Heart right ventricle (tissue), 16 donors: ENCODE measurements around the gene SPRYD4. TPM values are rescaled to one million over a fixed set of nuclear protein-coding genes. Genes with fewer than 3 reads are reported as not detected.

Experiments
- ATAC-seq, 8 donors: fragments of 200-7000 bp; cut with Tn5 transposase; one replicate each; pipeline ENCODE4 v1.9.1; 2020; ENCODE audit warnings: mild to moderate bottlenecking in 8 of 8, moderate library complexity in 8 of 8, moderate number of reproducible peaks in 1 of 8
- DNase-seq, 2 donors: peaks; one replicate each; pipeline ENCODE4 v3.0.0-alpha.2; 2020
- H3K27ac ChIP-seq, 10 donors: fragments of 200-600 bp; sonication (generic) in 2 of 10; one replicate each; pipeline versions ENCODE4 v1.5.0 to v1.8.0; 2020 to 2022; ENCODE audit warnings: mild to moderate bottlenecking in 3 of 10
- H3K27me3 ChIP-seq, 7 donors: fragments of 200-600 bp; one replicate each; pipeline ENCODE4 v1.8.0; 2021 to 2022; ENCODE audit warnings: mild to moderate bottlenecking in 2 of 7
- H3K36me3 ChIP-seq, 9 donors: fragments of 200-600 bp; sonication (generic) in 1 of 9; one replicate each; pipeline versions ENCODE4 v1.5.0 to v1.8.0; 2020 to 2022; ENCODE audit warnings: mild to moderate bottlenecking in 2 of 9
- H3K4me1 ChIP-seq, 9 donors: fragments of 200-600 bp; sonication (generic) in 1 of 9; one replicate each; pipeline versions ENCODE4 v1.5.0 to v1.8.0; 2020 to 2022; ENCODE audit warnings: mild to moderate bottlenecking in 4 of 9
- H3K4me3 ChIP-seq, 10 donors: fragments of 200-600 bp; sonication (generic) in 2 of 10; one replicate each; pipeline versions ENCODE4 v1.5.0 to v1.8.0; 2020 to 2022; ENCODE audit warnings: mild to moderate bottlenecking in 7 of 10, moderate library complexity in 2 of 10
- H3K9me3 ChIP-seq, 11 donors: fragments of 200-600 bp in 10 of 11; sonication (generic) in 2 of 11; one replicate each; pipeline versions ENCODE4 v1.5.0 to v1.8.0; 2013 to 2022; ENCODE audit warnings: mild to moderate bottlenecking in 2 of 11, control low read depth in 1 of 11, moderate library complexity in 1 of 11
- CTCF ChIP-seq, 9 donors: fragments of 200-600 bp; sonication (generic) in 2 of 9; IDR thresholded peaks; one replicate each; pipeline versions ENCODE4 v1.5.0 to v1.8.0; 2021 to 2022; ENCODE audit warnings: antibody characterized with exemption in 9 of 9, mild to moderate bottlenecking in 5 of 9, moderate library complexity in 1 of 9
- WGBS, 2 donors: extraction: QIAGEN DNeasy Blood & Tissue Kit; methylation state at CpG; one replicate each; pipeline ENCODE4 v1.1.7; 2013; ENCODE audit warnings: inconsistent platforms in 1 of 2; 5-methylcytosine and 5-hydroxymethylcytosine counted together
- intact Hi-C, 10 donors: fragments of 100-400 bp; cut with DNase I; formaldehyde crosslinking; loops; one replicate each; pipeline versions ENCODE4 v1.11.1 to v1.14.2; 2022
- polyA plus RNA-seq, 2 donors: library from polyadenylated mRNA; stranded (reverse); fragments of 200-250 nt; gene quantifications; one replicate each; pipeline ENCODE4 v1.2.3, GENCODE V29; 2013
- total RNA-seq, 10 donors: library from RNA; stranded (reverse); fragmentation: NEBNext Ultra II Directional in 3 of 10; extraction: Animal tissue kit (Norgen Biotek cat#: 25700) in 3 of 10; gene quantifications; one replicate each; pipeline versions ENCODE4 v1.2.1 to v1.2.4, GENCODE V29; 2021 to 2023
- donor health status: Arrhythmogenic right ventricular cardiomyopathy.
- donor health status: ischemic (EF 13 %, LVEDD 7.1; RV severe dilation, severe dysfunction).
- donor health status: healthy with polysubstance abuse.
- donor health status: DM: no; HTN: yes; CAD: no.
- donor health status: DM: no; HTN: no; CAD: no.
- donor health status: ischemic (EF 25% LVEDD 6.9; RV normal size, moderate dysfunction).
- donor health status: ischemic (EF 25% LVEDD 5.7; RV mildly dilated, moderate dysfunction).
- donor health status: healthy.
- donor health status: DM: yes; HTN: yes; CAD: no.
- donor health status: Ischemic cardiomyopathy.
- donor health status: ischemic (EF 35%, LVEDD 5.7; RV mildly dilated, moderate dysfunction).
- donor health status: nonischemic (EF 11% LVEDD 7.7; RV severe dilation, severe dysfunction).
- donor health status: DM: yes; HTN: yes; CAD: no.
- donor health status: PGD.
- donor health status: ischemic (EF 29% LVEDD 5.4; RV normal size, mild dysfunction).
- donor health status: nonischemic (EF 23%, LVEDD 6.1; RV moderate dilation, normal function).

SPRYD4 gene
- total and polyA plus RNA-seq, 12 donors, result 1.9 to 5.0 (median 4.1) TPM

DNA sequence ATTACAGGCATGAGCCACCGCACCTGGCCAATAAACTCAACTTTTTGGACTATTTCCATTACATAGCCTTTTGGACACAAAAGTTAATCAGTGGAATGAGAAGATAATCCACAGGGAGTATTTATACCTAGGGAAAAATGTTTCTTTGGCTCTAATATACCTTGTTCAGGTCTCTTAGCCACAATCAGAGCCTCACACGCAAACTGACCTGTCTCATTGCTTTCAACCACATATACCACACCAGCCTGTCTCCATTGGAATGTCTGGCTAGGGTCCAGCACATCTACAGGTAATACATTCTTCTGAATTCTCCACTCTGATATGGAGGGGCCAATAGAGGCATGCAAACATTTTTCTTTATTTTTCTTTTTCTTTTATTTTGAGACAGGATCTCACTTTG is 49.5 kb downstream of the SPRYD4 start:
- no peak for TF ChIP-seq CTCF (IDR thresholded peaks at IDR 0.05)
- no peak for DNase-seq
- no peak for ATAC-seq
- H3K36me3 ChIP-seq, result no peaks in the 10 kb centered on the region
- intact Hi-C loops, result loop anchor here in 3 of 10 donors (5.0 to 10.0 kb wide), 2 partner anchors 114 to 117 kb away; partner anchors contain the start of gene BAZ2A (in 3 of the 3)
- 94 to 95% methylated on average over 2 of the region's 2 CpGs for WGBS, 2 donors
- H3K9me3 ChIP-seq, result no peaks in the 10 kb centered on the region
- no peak overlapping the region for H3K4me3 ChIP-seq
- peak overlapping the region in 1 of 10 donors; percentile 95 for H3K27ac ChIP-seq
- peaks cover 7 to 46% (median 28%) of the 10 kb centered on the region in 9 donors for H3K4me1 ChIP-seq
- H3K27me3 ChIP-seq, result no peaks in the 10 kb centered on the region

- Histone ChIP-seq H3K36me3 (no peaks in the 10 kb centered on the region), H3K4me3 (no peak overlapping the region), H3K4me1 (peaks cover 7 to 53% (median 28%) of the 10 kb centered on the region in 9 donors), H3K27me3 (no peaks in the 10 kb centered on the region), H3K27ac (peak overlapping the region in 7 of 10 donors; percentile 83 to 95 (median 91)), H3K9me3 (no peaks in the 10 kb centered on the region)
- no peak for ATAC-seq
- WGBS, 2 donors, result 59 to 66% methylated on average over 2 of the region's 2 CpGs
- no peak for TF ChIP-seq CTCF (IDR thresholded peaks at IDR 0.05)
- intact Hi-C loops, result loop anchor here in 3 of 10 donors (5.0 to 10.0 kb wide), 2 partner anchors 114 to 116 kb away; partner anchors contain the start of gene BAZ2A (in 3 of the 3)
- DNase-seq, result no peak
These were observed 50.2 kb downstream of the SPRYD4 start for GRCh38 chr12:56518570-56518969.

- intact Hi-C loops, result loop anchor here in 5 of 10 donors (2.0 to 5.0 kb wide), 4 partner anchors 45 to 112 kb away; partner anchors contain the start of gene BAZ2A (in 2 of the 5)
- peak in 1 of 2 donors; percentile 64 for DNase-seq
- H3K4me1 ChIP-seq, result peaks cover 7 to 63% (median 39%) of the 10 kb centered on the region in 9 donors
These were observed 51.7 kb downstream of the SPRYD4 start for GRCh38 chr12:56520048-56520447.

DNA sequence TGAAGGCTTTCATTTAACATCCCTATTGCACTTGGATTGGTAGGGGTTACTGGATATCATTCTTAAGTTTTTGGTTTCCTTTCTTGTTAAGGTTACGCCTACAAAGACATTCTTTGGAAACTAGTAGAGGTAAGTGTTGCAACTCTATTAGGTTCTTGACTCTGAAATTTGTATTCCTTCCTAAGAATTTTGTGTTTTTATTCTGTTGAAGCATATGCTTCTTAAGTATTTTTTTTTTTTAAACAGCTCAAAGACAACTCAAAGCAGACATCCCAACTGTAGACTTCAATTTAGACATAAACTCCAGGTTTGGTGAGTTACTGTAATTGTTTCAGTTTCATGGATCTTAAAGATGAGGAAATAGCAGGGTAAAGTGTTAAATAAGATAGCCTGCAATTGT is 52.1 kb downstream of the SPRYD4 start:
- no peak for DNase-seq
- Histone ChIP-seq H3K27ac (peak overlapping the region; percentile 83 to 97 (median 90)), H3K36me3 (no peaks in the 10 kb centered on the region), H3K4me1 (peaks cover 7 to 63% (median 42%) of the 10 kb centered on the region in 9 donors), H3K27me3 (no peaks in the 10 kb centered on the region), H3K9me3 (no peaks in the 10 kb centered on the region), H3K4me3 (peak overlapping the region in 9 of 10 donors; percentile 45 to 74 (median 63))
- peak in 4 of 8 donors; percentile 22 to 30 (median 28) for ATAC-seq
- 36 to 57% methylated on average over 1 of the region's 1 CpG for WGBS, 2 donors
- no peak for TF ChIP-seq CTCF (IDR thresholded peaks at IDR 0.05)
- intact Hi-C loops, result loop anchor here in 5 of 10 donors (2.0 to 5.0 kb wide), 4 partner anchors 44 to 112 kb away; partner anchors contain the start of gene BAZ2A (in 2 of the 5)

More at GRCh38 chr12:56520048-56520447, 51.7 kb downstream of the SPRYD4 start:
- H3K9me3 ChIP-seq, result no peaks in the 10 kb centered on the region
- H3K27ac ChIP-seq, result peak overlapping the region; percentile 83 to 97 (median 90)
- TF ChIP-seq CTCF (IDR thresholded peaks at IDR 0.05), result no peak
- peak; percentile 61 to 80 (median 72) for ATAC-seq
- H3K4me3 ChIP-seq, result peak overlapping the region in 9 of 10 donors; percentile 45 to 74 (median 63)
- H3K27me3 ChIP-seq, result no peaks in the 10 kb centered on the region
- 32 to 37% methylated on average over 3 of the region's 3 CpGs for WGBS, 2 donors
- H3K36me3 ChIP-seq, result no peaks in the 10 kb centered on the region
